ENCODE results near the gene MMP15.
A peak's percentile ranks its signal among the peaks of the same experiment; 100 is the strongest.

MMP15 gene

GRCh38 chr16:58019866-58020538, 5.6 kb upstream of the MMP15 start:
- no peak for DNase-seq

- DNase-seq: peak; percentile 69
Observed at GRCh38 chr16:58020628-58021521, 4.7 kb upstream of the MMP15 start.

- peak; percentile 28 for DNase-seq
Observed at GRCh38 chr16:58021661-58022551, 3.6 kb upstream of the MMP15 start.

- DNase-seq: peak; percentile 81
Observed at GRCh38 chr16:58022601-58023371, 2.8 kb upstream of the MMP15 start.

- peak; percentile 25 for DNase-seq
Observed at GRCh38 chr16:58024486-58025350, 836 bp upstream of the MMP15 start.

- DNase-seq: peak; percentile 59
Observed at GRCh38 chr16:58026139-58026704, 668 bp downstream of the MMP15 start.

- peak; percentile 59 for DNase-seq
Observed at GRCh38 chr16:58026705-58027160, 1.2 kb downstream of the MMP15 start.

GRCh38 chr16:58027161-58027915, 1.8 kb downstream of the MMP15 start:
- DNase-seq: peak; percentile 63

- DNase-seq: no peak
Observed at GRCh38 chr16:58027916-58028455, 2.4 kb downstream of the MMP15 start.

- DNase-seq: no peak
Observed at GRCh38 chr16:58028541-58029070, 3.1 kb downstream of the MMP15 start.

- DNase-seq: no peak
Observed at GRCh38 chr16:58029410-58029809, 3.9 kb downstream of the MMP15 start.

GRCh38 chr16:58030136-58030840, 4.7 kb downstream of the MMP15 start:
- no peak for DNase-seq

GRCh38 chr16:58031016-58031800, 5.7 kb downstream of the MMP15 start:
- DNase-seq: no peak

GRCh38 chr16:58032710-58033293, 7.2 kb downstream of the MMP15 start:
- DNase-seq: no peak

GRCh38 chr16:58034128-58034685, 8.7 kb downstream of the MMP15 start:
- DNase-seq: no peak

- DNase-seq: no peak
Observed at GRCh38 chr16:58034774-58035173, 9.2 kb downstream of the MMP15 start.

Data from femur (tissue), 1 donor.